HG02970 (cell line): ENCODE results near the gene HDGFL3.
"Not testable (repeated sequence)": the region's sequence is repeated elsewhere in the genome, so short reads cannot be mapped to it uniquely, and the experiment has no call there.

Experiments
- ATAC-seq: cut with Tn5 transposase; IDR thresholded peaks from one replicate; pipeline ENCODE4 v1.9.1; 2021; ENCODE audit warnings: mild to moderate bottlenecking, moderate library complexity, moderate number of reproducible peaks; ENCODE audit not compliant: unreplicated experiment, low FRiP score

The HDGFL3 gene

DNA sequence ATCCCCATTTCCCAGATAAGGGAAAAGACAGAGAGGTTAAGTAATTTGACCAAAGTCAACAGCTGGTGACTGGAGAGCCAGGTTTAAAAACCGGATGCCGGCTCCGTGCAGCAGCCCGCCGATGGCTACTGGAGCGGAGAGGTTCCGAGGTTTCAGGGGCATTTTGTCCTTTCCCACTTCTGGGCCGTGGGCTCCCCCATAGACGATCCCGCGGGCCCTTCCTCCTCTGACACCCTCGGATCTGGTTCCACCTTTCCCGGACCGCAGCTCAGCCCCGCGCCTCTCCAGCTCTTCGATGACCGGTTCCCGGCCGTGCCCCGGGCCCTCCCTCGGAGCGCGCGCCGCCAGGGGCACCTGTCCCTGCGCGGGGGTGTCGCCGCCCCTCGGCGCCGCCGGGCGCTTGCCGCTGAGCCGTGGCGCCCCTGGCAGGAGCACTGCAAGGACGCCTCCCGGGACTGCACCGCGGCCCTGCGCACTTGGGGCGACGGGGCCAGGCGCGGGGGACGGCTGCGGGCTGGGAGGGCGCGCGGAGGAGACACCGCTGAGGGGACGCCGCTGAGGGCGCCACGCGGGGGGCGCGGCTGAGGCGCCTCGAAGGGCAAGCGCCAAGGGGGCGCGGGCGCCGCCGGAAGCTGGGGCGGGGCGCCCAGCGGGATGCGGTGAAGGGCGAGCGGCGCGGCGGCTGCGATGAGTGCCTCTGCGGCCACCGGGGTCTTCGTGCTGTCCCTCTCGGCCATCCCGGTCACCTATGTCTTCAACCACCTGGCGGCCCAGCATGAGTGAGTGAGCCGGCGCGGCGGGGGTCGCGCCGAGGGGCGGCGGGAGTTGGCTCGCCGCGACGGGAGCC lies 100.4 kb downstream of the HDGFL3 start, which contains the start of gene TM6SF1:
Gene TM6SF1, plus strand, starts transcription at position 652 of the 847 bp plus-strand sequence. Its CDS starts 36 bp downstream, at position 688.
- no peak for ATAC-seq

DNA sequence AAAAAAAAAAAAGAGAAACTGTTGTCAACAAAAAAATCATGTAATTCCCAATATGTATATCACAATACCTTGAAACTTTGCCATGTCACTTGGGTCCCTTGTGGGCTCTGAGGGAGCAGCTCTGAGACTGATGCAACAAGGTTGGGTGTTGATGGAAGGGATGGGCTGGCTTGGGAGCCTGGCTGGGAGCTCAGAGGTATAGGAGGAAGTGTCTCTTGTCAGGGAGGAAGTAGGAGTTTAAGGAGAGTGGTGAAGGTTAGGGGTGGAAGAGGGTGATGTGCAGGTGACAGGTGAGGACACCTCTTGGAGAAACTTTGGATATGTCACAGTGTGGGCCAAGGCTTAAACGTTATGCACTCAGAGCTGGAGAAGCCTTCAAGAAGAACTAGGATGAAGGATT lies 102.2 kb downstream of the HDGFL3 start:
- no peak for ATAC-seq

DNA sequence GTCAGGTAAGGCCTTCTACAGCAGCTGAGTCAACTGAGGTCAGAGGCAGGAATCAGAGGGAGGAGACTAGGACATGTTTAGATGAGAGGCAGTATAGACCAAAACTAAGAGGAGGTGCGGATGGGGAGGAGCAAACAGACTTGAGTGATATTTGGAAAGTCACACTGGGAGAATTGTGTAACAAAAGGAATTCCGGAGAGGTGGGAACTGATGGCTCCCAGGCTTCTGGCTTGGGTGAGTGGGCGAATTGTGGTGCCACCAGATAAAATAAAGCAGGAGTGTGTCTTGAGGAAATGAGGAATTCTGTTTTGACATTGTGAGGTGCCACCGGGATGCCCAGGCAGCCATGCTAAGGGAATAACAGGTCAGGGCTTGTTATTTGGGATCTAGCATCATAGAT lies 103.5 kb downstream of the HDGFL3 start:
- no peak for ATAC-seq

DNA sequence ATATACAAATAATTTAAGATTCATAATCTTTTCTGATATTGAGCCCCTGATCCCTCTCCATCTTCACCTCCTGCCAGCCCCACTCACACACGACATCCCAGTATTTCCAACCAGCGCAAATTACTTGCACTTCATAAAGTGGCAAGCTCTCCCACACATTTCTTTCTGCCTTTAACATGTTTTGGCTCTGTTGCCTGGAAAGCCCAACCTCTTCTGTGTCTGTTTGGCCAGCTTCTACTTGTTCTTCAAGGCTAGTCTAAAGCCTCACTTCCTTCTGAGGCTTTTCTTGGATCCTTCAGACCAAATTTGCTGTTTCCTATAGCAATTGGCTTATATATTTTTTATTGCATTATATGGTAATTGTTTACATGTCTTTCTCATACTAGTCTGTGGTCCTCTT lies 105.3 kb downstream of the HDGFL3 start:
- ATAC-seq = no peak

DNA sequence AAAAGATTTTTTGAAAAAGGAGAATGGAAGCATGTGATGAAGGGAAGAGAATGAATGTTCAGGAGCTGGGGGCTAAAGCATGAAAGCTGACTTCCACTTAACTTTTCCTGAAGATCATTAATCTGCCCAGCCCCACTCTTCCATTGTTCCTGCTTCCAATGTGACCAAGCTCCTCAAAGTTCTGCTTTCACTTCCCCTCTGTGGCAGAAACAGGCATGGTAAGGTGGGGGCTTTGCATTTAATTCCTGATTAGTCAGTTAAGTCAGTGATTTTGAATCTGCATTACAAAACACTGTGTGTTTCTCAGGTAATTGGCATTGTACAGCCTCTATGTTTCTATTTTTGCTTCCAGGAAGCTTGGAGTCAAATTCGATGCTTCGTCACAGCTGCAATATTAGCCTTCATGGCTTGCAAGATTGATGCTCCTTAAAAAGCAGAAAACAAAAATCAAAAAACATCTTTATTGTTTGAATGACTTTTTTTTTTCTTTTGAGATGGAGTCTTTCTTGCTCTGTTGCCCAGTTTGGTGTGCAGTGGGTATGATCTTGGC lies 107.5 kb downstream of the HDGFL3 start:
- no peak for ATAC-seq

DNA sequence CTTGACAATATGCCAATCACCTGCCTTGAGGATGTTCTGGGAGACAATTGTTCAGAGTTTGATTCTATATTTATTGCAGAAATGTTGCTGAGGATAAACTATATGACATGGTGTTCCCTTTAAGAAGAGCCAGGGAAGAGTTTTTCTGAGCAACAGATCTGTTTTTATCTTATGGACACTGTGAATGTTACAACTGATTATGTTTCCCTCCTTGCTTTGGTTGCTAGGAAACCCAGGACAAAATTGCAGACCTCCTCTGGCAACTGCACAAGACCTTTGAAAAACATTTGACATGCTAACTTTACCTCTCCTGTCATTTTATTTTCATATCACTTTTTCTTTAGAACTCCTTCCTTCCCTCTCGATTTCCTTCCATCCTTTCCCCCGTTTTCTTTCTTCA lies 108.3 kb downstream of the HDGFL3 start:
- no peak for ATAC-seq

DNA sequence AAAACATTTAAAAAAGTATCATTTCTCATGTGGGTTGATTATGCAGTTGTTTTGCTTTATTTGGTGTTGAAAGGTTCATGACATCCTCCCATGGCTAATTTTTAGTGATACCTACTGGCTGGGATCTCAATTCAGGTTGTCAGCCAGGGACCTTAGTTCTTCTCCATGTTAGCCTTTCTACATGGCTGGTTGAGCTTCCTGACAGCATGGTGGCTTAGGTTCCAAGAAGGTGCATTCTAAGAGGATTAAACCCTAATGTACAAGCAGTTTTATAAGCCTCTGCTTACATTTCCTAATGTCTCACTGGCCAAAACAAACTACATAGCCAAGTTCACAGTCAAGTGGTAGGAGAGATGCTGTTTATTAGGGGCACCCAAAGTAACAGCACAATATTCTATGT lies 109.5 kb downstream of the HDGFL3 start:
- no peak for ATAC-seq

DNA sequence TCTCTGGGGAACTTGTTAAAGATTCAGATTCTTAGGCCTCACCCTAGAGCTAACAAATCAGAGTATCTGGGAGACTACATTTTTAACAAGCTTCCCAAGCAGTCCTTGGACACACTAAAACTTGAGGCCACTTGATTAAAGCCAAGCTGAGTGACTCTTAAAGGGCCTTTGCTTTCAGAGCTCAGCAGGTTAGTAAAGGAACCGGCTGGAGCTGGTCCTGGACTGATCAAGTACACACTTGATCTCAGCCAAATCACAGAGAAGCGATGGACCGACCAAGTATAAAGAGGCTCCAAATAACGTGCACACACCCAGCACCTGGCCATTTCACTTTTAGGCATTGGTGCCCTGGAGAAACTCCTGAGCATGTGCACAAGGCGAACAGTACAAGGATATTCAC lies 113.0 kb downstream of the HDGFL3 start:
- no peak for ATAC-seq

DNA sequence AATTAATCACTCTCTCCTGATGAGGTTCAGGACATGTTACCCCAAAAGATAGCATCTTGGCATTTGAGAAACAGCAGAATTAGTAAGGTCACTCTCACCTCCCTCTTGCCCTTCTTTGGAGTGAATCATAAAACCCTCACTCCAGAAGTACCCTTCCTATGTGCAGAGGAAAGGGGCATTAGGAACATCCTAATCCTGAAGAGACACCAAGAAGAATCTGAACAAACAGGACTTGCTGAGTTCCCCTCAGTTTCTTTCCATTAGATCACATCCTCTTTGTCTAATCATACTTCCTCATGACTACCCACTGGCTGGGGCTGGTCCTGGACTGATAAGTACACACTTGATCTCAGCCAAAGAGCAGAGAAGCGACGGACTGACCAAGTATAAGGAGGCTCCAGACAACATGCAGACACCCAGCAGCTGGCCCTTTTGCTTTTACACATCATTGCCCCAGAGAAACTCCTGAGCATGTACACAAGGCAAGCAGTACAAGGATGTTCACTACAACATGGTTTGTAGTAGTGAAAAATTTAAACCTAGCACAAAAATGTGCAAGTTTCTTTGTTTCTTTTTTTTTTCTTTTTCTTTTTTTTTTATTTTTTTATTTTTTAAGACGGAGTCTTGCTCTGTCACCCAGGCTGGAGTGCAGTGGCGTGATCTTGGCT lies 115.2 kb downstream of the HDGFL3 start:
- ATAC-seq = no peak

DNA sequence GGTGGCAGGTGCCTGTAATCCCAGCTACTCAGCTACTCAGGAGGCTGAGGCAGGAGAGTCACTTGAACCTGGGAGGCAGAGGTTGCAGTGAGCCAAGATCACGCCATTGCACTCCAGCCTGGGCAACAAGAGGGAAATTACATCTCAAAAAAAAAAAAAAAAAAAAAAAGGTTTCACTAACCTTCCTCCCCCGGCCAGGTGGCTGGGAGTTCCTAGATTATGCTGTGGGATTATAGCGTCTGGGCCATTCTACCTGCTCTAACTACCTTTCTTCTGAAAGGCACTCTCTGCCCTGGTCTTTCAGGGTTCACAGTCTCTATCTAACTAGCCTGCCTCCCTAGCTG lies 115.7 kb downstream of the HDGFL3 start:
- not testable (repeated sequence) for ATAC-seq

DNA sequence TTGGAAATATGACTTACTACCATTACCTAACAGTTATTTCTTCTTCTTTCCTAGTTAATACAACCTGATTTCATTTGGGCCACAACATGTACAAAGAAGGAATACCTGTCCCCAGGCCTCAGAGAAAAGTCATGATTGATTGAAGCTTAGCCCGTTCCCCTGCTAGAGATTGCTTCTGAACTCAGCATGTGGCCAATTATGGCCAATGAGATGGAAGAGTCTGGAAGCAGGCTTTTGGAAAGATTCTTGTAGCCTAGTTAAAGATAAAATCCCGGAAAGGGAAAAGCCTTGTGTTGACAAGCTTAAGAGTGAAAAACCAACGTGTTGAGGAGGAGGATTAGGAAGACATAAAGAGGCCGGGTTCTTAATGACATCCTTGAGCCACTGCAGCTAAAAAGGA lies 117.2 kb downstream of the HDGFL3 start:
- ATAC-seq = no peak

DNA sequence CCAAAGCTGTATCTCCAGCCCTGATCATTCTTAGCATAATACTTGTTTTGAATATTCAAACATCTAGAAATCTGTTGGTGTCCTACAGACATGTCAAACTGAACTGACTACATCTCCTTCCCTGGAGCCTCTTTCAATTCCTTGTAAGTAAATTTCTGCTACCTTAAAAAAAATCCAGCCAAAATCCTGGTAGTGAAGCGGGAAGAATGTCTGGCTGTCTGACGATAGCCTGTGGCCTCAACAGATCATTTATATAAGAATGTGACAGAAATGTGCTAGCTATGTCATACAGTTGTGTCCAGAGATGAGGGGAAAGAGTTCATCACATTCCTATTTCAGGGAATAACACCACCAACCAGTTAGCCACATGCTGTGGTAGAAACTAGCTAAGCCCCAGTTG lies 118.7 kb downstream of the HDGFL3 start:
- no peak for ATAC-seq

DNA sequence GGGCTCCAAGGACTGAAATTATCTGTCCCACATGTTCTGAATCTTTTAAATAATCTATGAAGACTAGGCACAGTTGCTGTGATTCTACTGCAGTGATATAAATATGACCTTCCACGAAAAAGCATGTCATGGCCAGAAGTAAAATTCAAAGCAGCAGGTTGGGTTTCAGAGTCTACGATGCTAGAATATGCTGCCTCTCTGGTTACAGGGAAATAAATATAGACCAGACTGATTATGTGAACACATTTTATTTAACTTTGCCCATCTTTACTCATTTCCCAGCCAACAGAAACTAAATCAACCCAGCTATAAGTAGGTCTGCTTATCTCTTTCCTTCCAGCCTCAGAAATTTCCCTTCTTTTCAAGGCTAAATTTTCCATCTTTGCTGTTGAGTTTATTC lies 120.0 kb downstream of the HDGFL3 start:
- no peak for ATAC-seq

DNA sequence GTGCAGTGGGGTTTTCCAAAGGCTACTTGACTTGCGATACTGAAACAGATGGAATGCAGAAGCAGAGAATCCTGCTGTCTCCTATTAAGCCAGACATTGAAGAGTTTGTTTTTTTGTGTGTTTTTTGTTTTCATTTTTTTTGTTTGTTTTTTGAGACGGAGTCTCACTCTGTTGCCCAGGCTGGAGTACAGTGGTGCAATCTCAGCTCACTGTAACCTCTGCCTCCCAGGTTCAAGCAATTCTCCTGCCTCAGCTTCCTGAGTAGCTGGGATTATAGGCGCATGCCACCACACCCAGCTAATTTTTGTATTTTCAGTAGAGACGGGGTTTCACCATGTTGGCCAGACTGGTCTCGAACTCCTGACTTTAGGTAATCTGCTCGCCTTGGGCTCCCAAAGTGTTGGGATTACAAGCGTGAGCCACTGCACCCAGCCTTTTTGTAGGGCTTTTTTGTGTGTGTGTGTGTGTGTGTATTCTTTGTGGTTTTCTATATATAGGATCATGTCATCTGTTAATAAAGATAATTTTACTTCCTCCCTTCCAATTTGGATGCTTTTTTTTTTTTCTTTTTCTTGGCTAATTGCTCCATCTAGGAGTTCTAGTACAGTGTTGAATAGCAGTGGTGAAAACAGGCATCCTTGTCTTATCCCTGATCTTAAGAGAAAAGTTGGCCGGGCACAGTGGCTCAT lies 121.6 kb downstream of the HDGFL3 start:
- ATAC-seq = not testable (repeated sequence)

DNA sequence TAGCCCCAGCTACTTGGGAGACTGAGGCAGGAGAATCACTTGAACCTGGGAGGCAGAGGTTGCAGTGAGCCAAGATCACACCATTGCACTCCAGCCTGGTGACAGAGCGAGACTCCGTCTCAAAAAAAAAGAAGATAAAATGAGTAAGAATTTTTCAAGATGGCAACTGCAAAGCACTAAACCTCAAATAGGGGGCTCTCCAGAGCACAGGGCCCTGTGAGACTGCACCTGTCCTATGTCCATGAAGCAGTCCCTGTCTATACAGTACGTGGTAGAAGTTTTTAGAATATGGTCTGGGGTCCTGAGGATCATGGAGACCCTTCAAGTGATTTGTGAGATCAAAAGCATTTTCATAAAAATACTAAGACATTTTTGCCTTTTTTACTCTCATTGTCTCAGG lies 122.2 kb downstream of the HDGFL3 start:
- not testable (repeated sequence) for ATAC-seq

DNA sequence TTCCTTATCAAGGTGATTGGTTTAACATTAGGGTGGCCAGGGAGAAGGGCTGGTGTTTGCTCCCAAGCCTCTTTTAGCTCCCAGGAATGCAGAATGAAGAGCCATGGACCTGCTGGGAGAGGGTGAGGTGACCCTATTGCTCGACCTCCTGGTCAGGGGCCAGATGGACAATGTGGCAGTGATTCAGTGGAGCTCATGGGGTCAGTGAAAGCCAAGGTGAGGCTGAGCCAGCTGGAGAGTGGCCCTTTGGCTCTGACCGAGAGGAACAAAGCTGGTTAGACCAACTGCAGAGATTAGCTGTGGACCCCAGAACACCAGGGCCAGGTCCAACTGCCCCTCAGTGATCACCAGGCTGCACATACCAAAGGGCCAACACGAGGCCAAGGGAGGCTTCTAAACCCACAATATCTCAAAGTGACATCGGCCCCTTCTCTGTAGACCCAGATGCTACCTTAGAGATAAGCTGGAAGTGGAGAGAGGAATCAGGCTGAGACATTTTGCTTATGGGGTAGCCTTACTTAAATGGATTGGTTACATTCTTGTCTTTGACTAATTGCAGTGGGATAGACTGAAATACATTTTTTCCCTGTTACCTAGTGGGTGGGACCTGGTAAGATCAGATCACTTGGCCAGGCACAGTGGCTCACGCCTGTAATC lies 124.8 kb downstream of the HDGFL3 start:
- ATAC-seq = no peak

DNA sequence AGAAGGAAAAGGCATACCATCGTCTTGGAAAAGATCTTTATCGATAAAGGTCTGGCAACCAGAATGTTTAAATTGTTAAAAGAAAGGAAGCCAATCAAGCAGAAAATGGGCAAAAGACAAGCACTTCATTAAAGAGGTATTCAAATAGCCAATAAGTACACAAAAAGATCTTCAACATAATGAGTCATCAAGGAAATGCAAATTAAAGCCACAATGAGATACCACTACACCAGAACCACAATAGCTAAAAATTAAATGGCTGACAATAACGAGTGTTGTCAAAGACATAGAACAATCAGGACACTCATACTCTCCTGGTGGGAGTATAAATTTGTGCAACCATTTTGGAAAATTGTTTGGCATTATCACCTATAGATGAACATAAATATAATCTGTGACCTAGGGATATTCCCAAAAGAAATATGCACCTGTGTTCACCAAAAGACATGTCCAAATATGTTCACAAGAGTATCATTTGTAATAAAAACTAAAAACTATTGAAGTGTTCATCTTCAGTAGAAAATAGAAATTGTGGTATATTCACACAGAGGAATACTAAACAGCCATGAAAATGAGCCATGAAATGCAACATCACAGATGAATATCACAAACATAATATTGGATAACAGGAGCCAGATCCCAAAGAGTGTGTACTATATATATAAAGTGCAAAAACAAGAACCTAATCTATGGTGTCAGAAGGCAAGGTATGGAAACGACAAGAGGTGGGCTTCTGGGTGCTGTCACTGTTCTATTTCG lies 126.2 kb downstream of the HDGFL3 start:
- ATAC-seq = no peak

DNA sequence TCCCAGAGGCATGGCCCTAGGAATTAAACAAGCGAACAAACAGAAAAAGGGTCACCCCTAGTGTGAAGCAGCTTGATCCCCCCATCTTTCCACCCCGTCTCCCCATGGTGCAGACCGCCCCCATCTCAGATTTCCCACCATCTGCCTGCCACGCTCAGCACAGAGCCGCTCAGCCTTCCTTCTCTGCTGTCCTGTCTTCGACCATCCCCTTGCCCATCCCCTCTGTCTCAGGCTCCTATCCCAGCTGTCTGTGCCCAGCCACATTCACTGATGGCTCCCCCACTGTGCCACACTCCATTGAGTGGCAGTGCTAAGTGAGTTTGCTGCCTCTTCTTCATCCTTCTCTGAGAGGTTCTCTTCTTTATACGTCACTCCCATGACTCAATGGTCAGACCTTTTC lies 128.9 kb downstream of the HDGFL3 start:
- no peak for ATAC-seq
